CD4-positive, alpha-beta T cell treated with Interleukin-15 for 1 hour (primary cell): ENCODE results near the gene SLC25A53.

Experiments used
- DNase-seq: peaks from one replicate; pipeline ENCODE4 v3.0.0-alpha.2; 2020

The SLC25A53 gene, protein sequence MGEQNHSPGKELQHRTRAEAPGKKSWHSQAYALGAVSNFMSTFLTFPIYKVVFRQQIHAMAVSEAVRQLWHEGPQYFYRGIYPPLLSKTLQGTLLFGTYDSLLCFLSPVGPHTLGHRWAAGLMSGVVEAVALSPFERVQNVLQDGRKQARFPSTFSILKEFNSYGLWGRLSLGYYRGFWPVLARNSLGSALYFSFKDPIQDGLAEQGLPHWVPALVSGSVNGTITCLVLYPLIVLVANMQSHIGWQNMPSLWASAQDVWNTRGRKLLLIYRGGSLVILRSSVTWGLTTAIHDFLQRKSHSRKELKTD

DNA sequence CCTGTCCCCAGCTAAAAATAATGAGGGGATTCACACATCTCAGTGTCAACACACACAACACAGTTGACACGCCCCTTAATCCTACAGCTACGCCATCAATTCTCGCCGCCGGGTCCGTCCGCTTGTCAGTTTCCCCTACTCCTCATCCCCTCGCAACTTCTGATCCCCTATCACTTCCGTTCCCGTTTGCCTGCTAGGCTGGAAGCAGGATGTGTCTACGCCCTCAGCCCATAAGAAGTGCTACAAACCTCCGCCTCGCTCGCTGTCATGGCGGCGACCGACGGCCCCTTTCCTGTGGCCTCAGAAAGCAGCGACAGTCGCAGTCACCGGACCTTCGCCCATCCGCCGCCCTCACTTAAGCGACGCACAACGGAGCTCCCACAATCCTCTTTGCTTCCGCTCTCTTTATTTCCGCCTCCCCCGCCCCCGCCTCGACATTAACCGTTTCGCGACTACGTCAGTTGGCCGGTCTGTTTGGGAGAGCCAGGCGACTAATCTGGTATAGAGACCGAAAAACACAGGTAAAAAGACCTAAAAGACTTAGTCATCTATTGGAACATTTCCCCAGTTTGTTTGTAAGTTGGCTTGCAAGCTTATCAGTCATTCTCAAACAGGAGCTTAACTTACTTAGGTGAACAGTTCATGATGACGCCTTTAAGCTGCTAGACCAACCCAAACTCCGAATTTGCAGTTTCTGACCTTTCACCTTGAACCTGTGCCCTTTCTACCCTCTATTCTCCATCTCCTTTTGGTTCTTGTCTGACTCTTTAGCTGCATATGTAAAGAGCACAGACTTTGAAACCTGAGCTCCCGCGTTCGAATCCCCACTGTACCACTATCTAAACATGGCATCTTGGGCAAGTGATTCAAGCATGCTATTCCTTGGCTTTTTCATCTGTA lies at the start of gene SLC25A53:
Gene SLC25A53, minus strand, starts transcription at position 380 of the 900 bp plus-strand sequence. CDS start 51,752 bp downstream, outside the sequence.
- DNase-seq, result peak; percentile 84

DNA sequence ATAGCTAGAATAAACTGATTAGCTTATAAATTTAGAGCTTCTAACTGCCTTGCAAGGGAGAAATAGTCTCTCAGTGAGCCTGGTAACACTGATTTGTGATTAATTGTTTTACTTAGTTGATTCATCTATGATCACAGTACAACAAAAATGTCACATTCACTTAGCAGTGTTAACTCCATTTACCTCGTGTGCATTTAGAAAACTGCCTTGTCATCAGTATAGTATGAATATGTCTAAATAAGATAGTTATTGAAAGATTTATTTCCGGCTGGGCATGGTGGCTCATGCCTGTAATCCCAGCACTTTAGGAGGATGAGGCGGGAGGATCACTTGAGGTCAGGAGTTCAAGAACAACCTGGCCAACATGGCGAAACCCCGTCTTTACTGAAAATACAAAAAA lies 48.7 kb upstream of the SLC25A53 start:
- no peak for DNase-seq

DNA sequence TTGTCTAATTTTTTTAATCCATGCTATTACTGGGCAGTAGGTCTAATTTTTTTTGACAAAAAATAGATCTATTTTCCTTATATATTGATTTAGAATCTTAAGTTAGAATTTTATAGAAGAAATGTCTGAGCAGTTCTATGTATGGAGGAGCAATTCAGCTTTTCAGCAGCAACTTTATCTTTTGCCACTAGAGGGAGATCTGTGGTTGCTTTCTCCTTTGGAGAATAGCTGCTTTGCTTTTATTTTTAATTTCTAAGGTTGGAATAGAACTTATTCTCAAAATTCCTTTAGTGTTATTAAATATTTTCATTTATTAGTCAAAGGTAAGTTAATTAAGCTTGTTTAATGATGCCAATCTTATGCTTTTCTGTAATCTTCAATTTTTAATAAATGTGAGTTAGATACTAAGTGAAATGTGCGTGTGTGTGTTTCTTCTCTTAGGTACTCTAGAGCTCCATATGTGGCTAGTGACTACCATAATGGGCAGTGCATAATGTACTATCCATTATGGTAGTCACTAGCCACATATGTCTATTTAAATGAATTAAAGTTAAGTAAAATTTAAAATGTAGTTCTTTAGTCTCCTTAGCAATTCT lies 38.8 kb upstream of the SLC25A53 start:
- no peak for DNase-seq

DNA sequence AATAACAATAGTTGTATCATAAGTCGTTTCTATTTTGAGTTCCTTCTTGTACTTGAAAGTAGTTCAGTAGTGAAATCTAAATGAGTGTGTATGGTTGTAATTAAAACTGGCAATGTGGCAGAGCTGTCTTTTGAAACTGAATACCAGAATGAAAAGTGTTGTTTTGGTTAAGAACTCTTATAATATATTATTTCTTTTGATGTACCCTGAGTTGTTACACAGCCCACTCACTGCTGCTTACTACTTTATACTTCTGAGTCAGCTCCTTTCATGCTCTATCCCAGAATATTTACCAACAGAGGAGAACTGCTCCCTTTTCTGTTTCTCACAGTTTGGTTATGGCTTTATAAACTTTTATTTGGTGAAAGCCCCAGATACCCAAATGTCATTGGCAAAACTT lies 38.2 kb upstream of the SLC25A53 start:
- DNase-seq, result no peak

DNA sequence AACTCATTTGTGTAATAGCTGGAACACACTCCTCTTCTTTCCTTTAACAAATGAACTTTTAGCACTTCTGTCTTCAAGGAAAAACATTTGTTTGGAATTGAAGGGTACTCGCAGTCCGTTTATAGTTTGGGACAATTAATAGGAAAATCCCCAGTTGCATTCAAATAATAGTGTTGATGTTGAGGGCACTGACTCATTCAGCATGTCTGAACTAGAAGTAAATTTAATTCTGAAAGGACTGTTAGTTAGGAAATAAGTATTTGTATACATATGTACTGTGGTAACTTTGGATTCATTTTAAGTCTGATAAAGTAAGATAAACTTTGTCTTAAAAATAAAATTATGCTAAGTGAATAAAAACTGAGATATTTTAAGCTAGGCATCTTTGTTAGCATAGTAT lies 36.7 kb upstream of the SLC25A53 start:
- no peak for DNase-seq

DNA sequence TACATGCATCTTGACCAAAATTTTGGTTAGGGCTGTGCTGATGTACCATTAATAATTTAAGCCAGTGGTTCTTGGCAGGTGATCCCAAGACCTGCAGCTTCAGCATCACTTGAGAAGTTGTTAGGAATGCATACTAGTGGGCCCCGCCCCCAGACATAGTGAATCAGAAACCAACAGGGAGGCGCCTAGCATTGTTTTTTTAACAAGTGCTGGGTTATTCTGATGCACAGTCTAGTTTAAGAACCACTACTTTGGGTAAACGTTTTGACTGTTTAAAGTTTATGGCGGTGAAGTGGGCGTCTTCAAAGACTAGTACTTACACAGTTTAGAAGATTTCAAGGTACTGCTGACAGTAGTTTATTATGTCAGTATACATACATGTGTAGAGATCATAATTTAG lies 33.0 kb upstream of the SLC25A53 start:
- DNase-seq, result no peak

DNA sequence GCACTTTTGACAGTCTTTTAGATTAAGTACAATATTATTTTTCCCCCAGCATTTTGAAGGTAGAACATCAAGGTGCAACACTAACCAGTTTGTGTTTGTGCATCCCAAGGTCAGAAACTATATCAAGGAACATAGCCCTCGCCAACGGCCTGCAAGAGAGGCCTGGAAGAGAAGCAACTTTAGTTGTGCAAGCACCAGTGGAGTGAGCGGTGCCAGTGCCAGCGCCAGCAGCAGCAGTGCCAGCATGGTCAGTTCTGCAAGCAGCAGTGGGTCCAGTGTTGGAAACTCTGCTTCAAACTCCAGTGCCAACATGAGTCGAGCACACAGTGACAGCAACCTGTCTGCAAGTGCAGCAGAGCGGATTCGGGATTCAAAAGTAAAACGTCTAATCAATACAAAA lies 31.1 kb upstream of the SLC25A53 start:
- DNase-seq, result no peak

DNA sequence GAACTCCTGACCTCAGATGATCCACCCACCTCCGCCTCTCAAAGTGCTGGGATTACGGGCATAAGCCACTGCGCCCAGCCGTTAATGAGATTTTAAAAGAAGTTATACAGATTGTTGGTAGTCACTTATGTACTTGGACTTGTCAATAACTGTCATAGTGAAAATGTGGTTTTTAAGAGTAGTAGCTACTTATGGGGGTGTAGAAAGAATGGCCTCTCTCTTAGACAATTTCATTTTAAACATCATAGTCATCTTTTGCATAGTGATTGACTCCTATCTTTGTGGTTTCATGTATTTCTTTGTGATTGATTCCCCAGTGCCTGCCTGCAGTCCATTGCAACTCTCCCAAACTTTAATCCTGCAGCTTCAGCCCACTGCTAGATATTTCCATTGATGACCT lies 26.9 kb upstream of the SLC25A53 start:
- DNase-seq, result no peak

DNA sequence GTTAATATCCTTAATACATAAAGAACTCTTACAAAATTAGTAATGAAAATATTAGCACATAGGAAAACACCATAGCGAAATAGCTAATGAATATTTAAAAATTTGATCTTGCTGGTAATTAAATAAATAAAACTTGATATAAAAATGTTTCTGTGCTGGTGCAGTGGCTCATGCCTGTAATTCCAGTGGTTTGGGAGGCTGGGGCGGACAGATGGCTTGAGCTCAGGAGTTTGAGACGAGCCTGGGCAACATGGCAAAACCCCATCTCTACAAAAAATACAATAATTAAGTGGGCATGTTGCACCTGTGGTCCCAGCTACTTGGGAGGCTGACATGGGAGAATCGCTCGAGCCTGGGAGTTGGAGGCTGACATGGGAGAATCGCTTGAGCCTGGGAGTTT lies 17.0 kb upstream of the SLC25A53 start:
- DNase-seq, result no peak

DNA sequence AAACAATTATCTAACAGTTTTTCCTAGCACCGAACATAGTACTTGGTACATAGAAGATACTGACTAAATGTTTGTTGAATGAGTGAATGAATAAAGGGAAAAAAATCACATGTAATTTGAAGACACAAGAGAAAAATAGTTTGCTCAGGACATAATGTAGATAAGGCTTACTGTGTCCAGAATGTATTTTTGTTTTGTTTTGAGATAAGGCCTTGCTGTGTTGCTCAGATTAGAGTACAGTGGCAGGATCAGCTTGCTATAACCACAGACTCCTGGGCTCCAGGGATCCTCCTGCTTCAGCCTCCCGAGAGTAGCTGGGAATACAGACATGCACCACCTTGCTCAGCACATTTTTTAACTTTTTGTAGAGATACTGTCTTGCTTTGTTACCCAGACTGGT lies 16.0 kb upstream of the SLC25A53 start:
- DNase-seq, result no peak

DNA sequence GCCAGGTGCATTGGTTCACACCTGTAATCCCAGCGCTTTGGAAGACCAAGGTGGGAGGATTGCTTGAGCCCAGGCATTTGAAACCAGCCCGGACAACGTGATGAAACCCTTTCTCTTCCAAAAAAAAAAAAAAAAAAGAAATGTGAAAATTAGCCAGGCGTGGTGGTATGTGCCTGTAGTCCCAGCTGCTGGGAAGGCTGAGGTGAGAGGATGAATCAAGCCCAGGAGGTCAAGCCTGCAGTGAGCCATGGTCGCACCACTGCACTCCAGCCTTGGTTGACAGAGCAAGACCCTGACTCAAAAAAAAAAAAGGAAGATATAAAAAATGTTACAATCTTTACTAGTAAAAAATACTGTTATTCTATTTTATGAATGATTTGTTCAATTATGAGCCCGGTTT lies 15.3 kb upstream of the SLC25A53 start:
- DNase-seq, result no peak

DNA sequence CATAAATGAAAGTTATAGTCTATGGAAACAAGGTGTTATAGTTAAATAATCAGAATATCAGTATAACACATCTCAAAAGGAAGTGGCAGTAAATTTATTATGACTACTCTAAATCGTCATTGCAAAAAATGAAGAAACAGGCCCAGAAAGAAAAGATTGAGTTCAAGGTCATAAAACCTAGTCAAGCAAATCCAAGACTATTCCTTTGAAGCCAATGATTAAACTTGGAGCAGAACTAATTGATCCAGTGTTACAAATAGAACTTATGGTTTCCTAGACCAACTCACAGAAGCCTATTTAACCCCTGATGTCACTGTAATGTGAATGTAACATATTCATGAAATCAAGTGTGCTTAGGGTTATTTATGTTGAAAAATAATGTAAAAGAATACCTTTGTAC lies 11.3 kb upstream of the SLC25A53 start:
- no peak for DNase-seq

DNA sequence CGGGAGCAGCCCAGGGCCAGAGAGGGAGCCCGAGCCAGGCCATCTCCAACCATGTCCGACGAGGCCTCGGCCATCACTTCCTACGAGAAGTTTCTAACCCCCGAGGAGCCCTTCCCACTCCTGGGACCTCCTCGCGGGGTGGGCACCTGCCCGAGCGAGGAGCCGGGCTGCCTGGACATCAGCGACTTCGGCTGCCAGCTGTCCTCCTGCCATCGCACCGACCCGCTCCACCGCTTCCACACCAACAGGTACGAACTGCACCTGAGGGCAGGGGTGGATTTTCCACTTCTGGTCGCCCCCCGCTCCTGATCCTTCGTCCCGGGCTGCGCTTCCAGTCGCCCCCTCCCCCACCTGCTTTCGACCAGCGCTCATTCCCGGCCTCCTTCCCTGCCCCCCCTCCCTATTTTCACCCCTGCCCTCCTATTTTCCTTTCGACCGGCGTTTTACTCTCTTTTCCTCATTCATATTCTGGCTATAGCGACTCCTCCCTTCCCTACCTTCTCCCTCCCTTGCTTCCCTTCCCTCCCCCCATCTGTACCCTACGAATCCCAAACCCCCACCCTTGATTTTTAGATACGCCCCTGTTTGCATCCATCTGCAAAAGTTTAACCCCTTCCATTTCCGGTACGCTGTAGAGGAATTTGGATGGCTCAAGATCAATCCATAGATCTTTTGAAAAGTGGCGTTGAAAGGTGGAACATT lies 10.1 kb upstream of the SLC25A53 start:
- DNase-seq, result no peak

DNA sequence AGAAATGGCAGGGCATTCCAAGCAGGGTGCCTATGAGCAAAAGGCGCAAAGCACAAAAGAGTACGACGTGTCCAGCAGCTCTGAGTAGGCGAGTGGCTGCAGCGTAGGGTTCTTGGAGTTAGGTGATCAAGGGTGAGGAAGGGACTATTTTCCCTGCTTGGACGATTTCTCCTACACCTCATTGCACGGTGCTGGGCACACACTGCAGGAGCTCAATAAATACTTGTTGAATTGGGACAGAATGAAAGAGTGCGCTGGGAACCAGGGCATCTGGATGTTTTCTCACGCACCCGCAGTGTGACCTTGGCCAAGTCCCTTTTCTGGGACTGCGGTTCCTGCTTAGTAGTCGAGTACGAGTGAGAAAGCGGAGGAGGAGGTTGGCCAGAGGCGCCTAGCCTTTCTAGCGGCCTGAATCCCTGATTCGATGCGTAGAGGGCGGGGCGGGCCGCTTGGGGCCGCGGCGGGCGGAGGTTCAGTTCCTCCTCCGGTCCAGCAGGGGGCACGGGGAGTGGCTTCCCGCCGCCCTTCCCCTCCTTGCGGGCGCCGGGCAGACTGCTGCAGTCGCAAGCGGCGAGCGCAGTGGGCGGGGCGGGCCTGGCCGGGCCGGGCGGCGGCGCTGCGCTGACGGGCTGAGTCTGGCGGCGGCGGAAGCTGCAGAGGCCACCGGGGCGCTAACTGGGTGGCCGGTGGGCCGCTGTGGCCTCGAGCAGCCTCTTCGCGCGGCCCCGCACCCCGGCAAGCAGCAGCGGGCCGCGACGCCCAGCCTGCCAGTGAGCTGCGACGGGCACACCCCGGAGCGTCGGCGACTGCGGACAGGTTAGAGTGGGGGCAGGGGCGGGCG lies 9.3 kb upstream of the SLC25A53 start, which contains the start of gene FAM199X:
Gene FAM199X, plus strand, starts transcription at position 560 of the 841 bp plus-strand sequence. CDS start 333 bp downstream, outside the sequence.
- DNase-seq, result peak; percentile 87

DNA sequence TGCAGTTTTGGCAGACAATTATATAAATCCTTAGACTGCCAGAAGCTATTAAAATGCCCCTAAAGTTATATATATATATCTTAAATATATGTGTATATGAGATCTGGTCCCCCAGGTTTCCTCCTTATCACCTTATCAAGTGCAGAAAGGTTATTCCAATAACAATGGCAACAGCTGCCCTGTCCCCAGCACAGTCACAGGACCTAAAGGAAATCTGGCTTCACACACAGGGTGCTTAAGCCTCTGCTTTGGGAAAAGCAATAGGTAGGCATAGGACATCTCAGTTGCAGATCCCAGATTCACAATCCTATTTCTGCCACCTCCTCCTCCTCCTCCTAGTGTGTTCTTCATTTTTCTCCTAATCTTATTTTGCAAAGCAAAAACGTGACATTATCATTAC lies 5.8 kb downstream of the SLC25A53 start:
- no peak for DNase-seq

DNA sequence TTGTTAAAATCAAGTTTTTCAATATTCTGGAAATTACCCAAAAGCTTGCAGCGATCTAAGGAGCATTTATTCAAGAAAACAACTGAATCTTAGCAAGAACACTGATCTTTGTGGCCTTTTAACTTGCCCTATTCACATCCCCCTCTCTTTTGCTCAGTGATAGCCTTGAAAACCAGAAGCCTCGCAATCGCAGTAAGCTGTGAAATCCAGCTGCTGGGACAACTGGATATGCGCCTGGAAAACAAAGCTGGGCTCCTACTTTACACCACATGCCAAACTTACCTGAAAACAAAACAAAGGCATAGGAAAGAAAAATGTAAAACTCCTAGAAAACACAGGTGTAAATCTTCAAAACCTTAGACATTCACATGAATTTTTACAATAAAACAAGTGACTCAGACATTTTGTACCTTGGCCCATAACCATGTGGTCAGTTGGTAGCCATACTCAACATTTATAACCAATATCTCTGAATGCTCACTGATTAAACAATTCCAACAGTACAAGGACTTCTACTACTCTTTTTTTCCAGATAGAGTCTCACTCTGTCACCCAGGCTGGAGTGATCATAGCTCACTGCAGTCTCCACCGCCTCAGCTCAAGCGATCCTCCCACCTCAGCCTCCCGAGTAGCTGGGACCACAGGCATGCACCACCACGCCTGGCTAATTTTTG lies 15.6 kb downstream of the SLC25A53 start:
- no peak for DNase-seq

DNA sequence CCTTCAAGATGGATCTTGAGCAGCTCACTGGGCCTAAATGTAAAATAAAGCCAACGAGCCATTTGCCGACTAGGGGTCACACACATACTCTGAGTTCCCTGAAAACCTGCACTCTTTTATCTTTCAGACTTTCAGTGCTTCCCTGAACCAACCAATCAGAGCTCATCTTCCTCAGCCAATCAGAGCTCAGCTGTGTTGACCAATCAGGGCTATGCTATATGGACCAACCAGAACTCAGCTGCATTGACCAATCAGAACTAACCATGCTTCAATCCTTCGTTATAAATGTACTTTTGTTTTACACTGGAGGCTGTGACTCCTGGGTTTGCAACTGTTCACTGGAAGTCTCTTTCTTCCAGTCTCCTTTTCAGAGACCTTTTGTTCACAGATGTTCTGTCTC lies 19.3 kb downstream of the SLC25A53 start:
- no peak for DNase-seq

DNA sequence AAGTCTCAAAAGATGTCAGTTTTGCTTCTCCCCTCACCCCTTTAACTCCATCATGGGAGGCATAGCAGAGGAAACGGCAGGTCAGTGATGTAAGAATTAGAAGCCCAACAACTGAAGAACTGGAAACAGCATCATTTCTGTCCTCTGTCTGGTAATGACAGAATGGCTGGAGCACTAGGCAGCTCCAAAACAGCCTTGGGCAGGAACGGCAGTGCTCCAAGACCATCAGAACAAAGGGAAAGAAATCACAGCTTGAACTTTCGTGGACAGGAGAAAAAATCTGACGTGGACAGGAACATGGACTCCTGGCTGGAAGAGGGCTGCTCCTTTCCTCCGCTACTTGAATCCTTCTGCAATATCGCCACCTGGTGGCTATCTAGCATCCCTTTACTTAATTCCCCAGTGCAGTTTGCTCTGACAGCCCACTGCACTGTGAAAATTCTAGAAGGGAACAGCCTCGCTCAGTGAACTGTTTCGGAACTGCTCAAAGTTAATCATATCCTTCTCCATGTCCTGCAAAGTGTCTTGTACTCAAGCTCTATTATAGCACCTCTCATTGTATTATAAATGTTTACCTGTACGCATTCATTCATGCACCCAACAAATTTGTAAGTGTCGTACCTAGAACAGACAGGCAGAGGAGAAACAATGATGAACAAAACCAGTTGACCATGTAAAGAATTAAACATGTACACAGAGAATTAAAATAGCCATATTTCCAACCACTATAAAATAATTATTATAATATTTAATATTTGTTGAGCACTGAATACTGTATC lies 20.4 kb downstream of the SLC25A53 start:
- DNase-seq, result peak; percentile 49

DNA sequence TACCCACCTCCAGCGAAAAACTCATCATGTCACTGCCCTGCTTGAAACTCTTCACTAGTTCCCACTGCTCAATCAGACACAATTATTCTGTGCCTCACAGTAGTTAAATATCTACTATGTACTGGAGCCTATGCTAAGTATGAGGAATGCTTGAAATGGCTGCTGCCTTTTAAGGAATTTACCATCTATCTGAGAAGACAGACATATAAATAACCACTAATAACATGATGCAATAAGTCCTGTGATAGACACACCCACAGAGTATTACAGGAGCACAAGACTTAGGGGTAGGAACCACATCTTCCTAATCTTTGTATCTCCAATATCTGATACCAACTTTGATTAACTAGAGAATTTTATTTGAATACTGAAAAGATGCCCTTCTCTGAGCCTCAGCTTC lies 21.1 kb downstream of the SLC25A53 start:
- DNase-seq, result no peak

DNA sequence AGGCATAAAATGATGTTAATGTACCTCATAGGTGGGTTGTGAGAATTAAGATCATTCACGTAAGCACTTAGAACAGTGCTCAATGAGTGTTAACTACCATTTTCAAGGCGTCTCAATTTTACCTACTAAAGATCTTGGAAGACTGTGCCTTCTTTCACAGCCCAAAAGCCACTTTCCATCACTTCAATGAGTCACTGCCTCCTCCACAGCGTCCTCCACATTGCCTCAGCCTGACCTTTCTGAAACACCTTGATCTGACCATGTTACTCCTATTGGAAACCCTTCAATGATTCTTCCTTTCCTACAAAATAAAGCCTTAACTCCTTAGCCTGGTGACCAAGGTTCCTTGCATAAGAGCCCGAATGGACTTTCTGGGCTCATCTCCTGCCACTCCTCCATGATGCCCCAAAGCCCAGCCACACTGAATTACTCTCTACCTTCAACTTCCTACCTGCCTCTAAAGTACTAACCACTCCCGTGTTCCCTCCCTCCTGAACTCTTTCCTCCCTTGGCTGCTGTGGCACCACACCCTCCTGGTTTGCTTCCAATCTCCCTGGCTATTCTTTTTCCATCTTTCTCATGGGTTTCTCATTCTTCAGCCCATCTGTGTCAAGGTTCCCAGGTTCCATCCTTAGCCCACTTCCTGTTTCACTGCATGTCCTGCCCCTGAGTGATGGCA lies 22.1 kb downstream of the SLC25A53 start:
- DNase-seq, result no peak
